D721Med (cell line): ENCODE measurements around the gene TMEM132C.
A peak's percentile ranks its signal among the peaks of the same experiment; 100 is the strongest.

Experiments used
- DNase-seq: peaks from one replicate; pipeline ENCODE4 v3.0.0; 2011; ENCODE audit warnings: low spot score; ENCODE audit not compliant: insufficient read length
- FAIRE-seq: peaks from 2 replicates; lab custom pipeline; 2011; peaks lifted over from hg19 to GRCh38; lab: Jason Lieb, UNC
- CTCF ChIP-seq: IDR thresholded peaks from 2 replicates; pipeline ENCODE4 v1.5.1; 2012; ENCODE audit warnings: mild to moderate bottlenecking, control low read depth; ENCODE audit not compliant: insufficient read depth; ENCODE audit errors: missing control alignments

Gene TMEM132C

GRCh38 chr12:128507470-128507869, 240.5 kb downstream of the TMEM132C start:
- no peak for FAIRE-seq
- DNase-seq, result no peak
- no peak for TF ChIP-seq CTCF

DNA sequence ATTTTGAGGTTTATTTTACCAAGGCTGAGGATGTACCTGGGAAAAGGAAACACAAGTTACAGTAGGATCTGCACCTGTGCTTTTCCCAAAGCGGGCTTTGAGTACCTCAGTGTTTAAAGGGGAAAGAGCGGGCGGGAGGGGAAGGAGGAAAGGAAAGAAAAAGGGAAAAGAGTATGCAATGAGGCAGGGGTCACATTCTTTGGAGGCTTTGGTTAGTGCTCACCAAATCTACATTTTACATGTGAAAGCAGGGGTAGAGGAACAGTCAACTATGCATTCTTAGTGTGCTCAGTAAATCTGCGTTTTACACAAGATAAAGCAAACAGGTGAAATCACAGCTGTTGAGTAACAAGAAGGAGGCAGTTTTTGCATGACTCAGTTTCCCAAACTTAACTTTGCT, 242.2 kb downstream of the TMEM132C start:
- FAIRE-seq, result no peak
- TF ChIP-seq CTCF, result no peak
- no peak for DNase-seq

DNA sequence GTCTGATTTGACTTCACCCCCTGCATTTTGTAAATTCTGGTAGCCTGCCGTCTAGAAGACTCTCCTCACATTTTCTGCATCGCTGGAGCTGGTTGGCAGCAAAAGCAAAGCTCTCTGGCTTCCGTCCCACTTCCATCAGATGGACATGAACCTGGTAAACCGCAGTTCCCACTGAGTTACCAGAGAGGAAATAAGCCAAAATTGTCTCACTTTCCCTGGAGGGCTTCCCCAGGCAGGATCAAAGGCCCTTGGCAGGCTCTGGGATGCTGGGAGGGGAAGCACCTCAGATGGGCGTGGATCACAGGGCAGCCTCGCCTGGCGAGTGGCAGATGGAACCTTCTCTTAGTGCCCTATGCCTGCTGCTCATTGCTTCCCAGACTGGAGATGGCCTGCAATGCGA, 243.5 kb downstream of the TMEM132C start:
- DNase-seq, result no peak
- no peak for FAIRE-seq
- TF ChIP-seq CTCF, result no peak

- TF ChIP-seq CTCF, result no peak
- FAIRE-seq (peak; percentile 21), DNase-seq (peak; percentile 23)
Measured at GRCh38 chr12:128513331-128513730, 246.4 kb downstream of the TMEM132C start.

DNA sequence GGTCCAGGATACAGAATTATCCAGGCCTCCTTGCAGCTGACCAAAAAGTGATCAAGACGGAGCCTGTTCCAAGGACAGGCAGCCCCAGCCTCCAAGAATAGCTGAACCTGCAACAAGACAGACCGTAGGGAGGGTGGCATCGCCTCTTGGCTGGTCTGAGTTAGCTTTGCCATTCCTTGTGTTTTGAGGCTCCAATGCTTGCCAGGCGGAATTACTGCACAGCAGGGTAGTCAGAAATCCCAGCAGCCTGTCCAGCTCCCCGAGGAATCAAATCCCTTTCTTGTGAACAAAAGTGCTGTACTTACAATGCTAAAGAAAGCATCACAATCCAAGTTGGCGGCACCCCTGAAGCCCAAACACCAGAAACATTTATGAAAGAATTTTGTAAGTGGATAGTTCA, 246.9 kb downstream of the TMEM132C start:
- no peak for FAIRE-seq
- TF ChIP-seq CTCF, result no peak
- DNase-seq, result no peak

DNA sequence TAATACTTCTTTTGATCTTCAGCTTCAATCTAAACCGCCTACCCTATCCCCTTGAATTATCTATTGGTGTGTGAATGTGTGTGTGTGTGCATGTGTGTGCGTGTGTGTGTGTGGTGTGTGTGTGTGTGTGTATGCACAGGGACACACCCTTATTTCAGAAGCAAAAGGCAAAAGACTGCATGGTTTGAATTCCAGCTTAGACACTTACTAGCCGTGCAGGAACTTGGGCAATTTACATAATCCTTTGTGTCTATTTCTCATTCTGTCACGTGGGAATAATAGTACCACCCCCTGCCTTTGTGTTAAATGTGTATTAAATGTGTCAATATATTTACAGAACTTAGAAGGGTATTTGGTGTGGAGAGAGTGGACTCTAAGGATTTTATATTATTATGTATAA, 251.7 kb downstream of the TMEM132C start:
- no peak for TF ChIP-seq CTCF
- DNase-seq (no peak), FAIRE-seq (no peak)

GRCh38 chr12:128519426-128519825, 252.5 kb downstream of the TMEM132C start:
- FAIRE-seq, result no peak
- TF ChIP-seq CTCF, result no peak
- DNase-seq, result no peak
